HL-60/S4 (cell line): ENCODE results near the gene MPPE1.
"Not testable (repeated sequence)": the region's sequence is repeated elsewhere in the genome, so short reads cannot be mapped to it uniquely, and the experiment has no call there.

Source experiments
- in situ Hi-C: fragments of 300-500 bp; cut with MboI; formaldehyde crosslinking; loops from 2 replicates; pipeline ENCODE4 v1.14.3; 2022; ENCODE audit warnings: low sequenced_read_pairs

The MPPE1 gene

DNA sequence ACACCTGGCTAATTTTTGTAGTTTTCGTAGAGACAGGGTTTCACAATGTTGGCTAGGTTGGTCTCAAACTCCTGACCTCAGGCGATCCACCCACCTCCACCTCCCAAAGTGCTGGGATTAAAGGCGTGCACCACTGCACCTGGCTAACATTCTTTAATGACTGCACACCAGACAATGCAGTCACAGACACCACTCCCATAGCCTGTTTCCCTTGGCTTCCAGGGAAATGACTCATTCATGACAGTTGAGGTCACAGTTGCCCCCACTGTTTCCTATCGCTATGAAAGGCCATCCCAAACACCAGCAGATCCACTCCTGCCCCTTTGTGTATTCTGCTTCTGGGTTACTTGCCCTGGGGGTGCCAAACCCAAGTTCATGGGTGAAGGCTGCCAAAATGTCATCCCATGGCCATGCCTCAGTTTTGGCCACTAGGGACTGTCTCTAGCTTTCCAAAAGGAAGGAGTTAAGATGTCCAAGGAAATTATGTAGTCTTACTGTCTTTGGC is 48.2 kb downstream of the MPPE1 start:
- in situ Hi-C loops: loop anchor here (10.0 kb wide), 1 partner anchor 65 kb away; no protein-coding TSS in a partner anchor

DNA sequence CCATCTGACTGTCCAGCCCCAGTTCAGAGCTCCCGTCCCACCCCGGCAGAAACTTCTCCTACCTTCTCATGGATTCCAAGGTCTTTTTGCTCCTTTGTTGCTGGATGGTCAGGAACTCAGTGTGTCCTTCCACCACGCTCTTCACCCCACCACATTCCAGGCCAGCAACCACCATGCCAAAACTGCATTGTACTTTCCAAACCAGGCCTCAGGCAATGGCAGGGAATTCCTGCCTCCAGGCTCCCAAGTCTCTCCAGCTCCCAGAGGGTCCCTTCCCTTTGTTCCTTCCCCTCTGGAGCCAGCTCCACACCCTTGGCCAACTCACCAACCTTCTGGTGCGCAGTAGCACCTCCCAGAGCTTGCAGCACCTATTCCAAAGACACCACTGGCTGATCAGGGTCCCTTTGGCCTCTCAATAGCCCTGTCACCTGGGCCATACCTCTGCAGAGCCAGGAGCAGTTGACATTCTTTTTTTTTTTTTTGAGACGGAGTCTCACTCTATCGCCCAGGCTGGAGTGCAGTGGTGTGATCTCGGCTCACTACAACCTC is 48.8 kb downstream of the MPPE1 start:
- in situ Hi-C loops: no loop called here

DNA sequence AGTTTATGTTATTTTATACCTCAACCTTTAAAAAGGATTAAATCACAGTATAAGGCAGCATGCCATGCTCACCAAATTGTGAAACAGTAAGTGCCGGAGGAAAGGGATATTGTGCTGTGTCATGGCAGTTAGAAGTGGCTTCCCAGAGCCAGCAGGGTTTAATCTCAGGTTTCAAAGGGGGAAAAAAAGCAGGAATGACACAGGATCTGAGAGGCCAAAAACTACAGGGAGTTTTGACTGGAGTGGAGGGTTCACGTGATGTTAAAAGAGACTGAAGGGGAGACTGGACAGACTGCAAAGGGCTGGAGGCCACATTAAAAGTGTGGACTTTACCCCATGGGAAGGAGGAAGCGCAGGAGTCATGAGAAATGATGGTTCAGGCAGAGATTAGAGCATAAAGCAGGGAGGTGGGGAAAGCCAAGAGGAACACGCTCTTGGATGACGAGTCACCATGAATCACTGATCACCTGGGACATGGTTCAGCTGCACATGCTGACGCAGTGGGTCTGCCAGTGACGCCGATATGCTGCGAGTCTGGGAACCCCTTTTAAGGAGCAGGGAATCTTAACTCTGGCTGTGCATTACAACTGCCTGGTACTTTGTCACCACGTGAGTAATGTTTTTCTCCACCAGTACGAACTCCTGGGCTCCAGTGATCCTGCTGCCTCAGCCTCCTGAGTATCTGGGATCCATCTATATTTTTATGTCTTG is 50.8 kb downstream of the MPPE1 start:
- in situ Hi-C loops: no loop called here

DNA sequence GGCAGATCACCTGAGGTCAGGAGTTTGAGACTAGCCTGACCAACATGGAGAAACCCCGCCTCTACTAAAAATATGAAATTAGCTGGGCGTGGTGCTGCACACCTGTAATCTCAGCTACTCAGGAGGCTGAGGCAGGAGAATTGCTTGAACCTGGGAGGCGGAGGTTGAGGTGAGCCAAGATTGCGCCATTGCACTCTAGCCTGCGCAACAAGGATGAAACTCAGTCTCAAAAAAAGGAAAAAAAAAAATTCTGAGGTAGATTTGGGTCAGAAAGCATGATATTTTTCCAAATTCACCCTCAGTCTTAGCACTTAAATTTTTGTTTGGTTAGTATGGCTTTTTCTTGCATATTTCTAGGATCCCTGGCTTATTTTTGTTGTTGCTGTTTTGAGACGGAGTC is 53.6 kb downstream of the MPPE1 start:
- in situ Hi-C loops: not testable (repeated sequence)

DNA sequence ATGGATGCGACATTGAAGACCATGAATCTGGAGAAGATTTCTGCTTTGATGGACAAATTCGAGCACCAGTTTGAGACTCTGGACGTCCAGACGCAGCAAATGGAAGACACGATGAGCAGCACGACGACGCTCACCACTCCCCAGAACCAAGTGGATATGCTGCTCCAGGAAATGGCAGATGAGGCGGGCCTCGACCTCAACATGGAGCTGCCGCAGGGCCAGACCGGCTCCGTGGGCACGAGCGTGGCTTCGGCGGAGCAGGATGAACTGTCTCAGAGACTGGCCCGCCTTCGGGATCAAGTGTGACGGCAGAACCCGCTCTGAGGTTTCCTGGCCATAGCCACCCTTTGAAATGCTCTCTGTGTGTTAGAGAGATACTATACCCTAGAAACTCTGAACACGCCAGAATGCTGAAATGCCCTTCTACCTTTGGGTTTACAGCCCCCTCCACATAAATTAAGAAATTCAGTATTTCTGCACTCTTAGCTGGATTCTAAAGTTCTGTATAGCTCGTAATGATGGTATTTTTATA is 56.2 kb downstream of the MPPE1 start:
- in situ Hi-C loops: no loop called here

DNA sequence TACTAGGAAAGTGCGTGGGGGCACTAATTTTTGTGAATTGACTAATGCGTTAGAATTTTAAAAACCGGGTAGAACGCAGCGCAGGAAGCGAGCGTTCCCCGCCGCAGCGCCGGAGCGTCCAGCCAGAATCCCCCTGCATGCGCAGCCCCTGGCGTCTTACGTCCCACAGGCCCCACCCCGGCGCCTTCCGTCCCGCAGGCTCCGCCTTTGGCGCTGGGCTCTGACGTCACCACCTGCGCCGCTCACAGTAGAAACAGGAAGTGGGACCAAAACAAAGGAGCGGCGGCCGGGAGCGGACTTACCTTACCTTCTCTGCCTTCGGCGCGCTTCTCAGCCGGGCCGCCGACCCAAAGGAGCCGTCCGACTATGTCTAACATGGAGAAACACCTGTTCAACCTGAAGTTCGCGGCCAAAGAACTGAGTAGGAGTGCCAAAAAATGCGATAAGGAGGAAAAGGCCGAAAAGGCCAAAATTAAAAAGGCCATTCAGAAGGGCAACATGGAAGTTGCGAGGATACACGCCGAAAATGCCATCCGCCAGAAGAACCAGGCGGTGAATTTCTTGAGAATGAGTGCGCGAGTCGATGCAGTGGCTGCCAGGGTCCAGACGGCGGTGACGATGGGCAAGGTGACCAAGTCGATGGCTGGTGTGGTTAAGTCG is 56.8 kb downstream of the MPPE1 start, which contains the start of gene CHMP1B:
Gene CHMP1B, plus strand, starts transcription at position 268 of the 660 bp plus-strand sequence. Its CDS starts 99 bp downstream, at position 367.
- in situ Hi-C loops: no loop called here

DNA sequence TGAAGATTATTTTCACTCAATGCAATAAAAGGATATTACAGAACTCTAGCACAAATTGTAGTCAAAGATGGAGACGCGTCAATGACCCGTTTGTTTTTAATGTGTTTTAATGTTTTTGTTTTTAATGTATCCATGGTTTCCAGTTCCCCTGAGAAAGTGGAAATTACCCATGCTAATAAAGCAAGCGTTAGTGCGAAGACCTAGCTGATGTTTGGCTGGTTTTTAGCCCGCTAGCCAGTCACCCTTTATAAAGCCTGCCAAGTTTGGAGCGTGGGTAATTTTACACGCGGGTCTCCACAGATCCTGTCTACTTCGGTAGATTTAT is 57.3 kb downstream of the MPPE1 start:
- in situ Hi-C loops: no loop called here

DNA sequence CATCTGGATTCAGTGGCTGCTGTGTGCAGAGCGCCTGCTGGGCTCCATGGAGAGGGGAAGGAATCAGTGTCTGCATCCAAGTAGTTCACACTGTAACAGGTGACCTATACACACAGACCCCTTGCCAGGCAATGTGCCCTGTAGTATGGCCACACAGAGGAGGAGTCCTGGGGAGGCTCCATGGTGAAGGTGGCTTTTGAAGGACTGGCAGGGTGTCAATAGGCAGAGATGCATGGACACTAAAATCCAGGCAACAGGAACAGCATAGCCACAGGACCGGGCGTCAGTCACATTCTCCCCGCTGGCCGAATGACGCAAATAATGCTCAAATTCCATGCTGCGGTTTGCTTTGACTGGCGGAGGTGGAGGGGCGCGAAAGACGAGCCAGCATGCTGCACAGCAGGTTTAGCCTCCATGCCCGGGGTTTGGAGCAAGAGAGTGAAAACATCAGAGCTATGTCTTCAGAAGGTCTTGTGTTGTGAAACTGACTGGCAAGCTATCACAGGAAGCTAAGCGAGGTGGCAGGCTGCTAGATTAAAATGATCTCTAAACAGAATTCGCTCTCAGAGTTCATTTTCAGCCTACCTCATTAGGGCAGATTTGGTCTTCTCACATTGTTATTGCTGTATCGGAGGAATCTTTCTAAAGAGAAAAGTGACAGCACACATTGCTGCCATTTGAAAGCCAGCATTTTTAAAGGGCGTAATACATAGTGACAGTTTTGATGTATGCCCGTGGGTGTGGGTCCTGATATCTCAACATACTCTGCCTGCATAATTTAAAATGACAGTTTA is 58.1 kb downstream of the MPPE1 start:
- in situ Hi-C loops: no loop called here

DNA sequence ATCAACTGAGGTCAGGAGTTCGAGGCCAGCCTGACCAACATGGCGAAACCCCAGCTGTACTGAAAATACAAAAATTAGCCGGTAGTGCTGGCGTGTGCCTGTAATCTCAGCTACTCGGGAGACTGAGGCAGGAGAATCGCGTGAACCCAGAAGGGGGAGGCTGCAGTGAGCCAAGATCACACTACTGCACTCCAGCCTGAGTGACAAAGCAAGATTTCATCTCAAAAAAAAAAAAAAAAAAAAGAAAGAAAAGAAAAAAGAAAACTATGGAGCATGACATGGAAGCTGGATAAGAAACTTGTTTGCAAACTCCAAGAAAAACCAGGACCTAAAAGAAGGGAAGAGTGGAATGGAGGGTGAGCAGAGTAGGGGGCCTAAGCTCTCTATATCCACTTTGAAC is 58.8 kb downstream of the MPPE1 start:
- in situ Hi-C loops: no loop called here

DNA sequence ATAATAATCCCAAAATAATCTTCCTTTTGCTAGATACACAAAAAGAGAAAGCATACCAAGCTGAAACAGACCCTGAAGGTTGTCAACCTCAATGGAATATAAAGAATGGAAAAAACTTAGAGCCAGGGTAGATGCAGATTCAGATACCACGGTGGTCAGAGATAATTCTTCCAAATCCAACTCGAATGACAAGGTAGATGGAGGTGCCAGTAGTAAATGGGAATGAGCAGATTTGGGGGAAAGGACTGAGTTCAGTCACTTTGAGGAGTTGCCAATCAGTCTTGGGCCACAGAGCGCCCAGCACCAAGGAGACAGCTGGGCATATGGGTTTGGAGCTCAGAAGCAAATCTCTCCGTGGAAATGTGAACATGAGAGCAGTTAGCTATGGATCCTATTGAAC is 60.3 kb downstream of the MPPE1 start:
- in situ Hi-C loops: no loop called here

DNA sequence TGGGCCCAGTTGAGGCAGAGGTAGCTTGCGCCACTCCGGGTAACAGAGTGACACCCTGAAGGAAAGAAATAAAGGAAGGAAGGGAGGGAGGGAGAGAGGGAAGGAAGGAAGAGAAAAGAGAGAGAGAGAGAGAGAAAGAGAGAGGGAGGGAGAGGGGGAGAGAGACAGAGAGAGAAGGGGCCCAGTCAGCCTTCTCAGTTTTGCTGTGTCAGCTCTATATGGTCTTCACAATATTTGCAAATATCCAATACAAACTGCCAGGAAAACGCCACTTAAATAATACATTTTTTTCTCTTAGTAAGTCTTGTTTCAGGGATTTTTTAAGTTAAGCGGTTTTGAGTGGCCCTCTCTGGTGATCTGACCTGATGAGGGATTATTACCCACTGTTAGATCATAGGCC is 62.5 kb downstream of the MPPE1 start:
- in situ Hi-C loops: no loop called here

DNA sequence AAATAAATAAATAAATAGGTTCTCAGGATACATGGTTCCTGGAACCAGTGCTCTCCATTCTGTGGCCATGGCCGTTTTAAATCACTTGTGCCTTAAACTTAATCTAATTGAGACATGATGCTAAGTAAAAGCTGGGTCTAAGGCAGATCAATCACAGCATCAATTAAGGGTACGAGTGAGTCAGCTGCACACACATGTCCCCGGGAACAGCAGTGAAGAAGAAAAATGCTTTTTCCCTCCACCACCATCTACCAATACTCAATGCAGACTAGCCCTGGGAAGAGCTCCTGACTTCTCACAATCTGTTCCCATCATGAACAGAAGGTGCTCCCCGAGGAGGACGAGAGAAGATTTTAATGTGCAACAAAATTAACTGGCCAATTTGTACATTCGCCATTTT is 63.7 kb downstream of the MPPE1 start:
- in situ Hi-C loops: no loop called here

DNA sequence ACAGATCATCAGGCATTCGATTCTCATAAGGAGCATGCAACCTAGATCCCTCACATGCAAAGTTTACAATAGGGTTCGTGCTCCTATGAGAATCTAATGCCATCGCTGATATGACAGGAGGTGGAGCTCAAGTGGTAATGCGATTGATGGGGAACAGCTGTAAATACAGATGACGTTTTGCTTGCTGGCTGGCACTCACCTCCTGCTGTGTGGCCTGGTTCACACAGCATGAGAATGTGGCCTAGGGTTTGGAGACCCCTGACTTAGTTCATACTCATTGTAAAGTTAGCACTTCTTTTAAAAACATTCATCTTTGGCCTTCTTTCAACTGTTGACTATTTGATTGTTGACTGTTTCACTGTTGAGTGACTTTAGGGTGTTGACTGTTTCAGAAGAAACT is 65.6 kb downstream of the MPPE1 start:
- in situ Hi-C loops: no loop called here

DNA sequence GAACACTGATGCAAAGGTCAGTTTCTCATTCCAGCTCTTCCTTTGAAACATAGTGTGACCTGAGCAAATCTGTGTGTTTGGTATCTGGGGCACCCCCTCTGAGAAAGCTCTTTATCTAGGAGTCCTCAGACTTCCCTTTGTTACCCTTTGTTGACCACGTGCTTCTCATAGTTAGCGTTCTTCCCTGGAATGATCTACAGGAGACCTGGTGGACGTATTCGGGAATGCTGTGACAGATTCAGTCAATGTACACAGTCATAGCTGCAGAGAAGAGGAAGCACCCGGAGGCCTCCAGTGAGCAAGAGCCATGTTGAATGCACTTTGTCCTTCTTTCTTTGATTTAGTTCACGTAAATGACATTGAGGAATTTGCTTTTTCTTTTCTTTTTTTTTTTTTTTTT is 67.6 kb downstream of the MPPE1 start:
- in situ Hi-C loops: no loop called here

DNA sequence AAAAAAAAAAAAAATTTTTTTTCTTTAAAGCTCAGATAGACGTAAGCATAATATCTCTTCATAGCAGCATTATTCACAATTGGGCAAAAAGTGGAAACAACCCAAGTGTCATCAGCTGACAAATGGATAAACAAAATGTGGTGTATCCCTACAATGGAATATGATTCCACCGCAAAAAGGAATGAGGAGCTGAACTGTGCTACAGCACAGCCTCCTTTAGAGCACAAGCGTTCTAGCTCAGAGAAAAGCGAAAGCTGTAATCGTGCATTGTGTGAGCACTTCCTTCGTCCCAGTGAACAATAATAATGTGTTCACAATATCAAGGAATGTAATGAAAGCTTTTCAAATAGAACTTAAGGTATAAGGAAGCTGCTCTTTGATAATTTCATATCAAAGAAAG is 68.6 kb downstream of the MPPE1 start:
- in situ Hi-C loops: no loop called here

DNA sequence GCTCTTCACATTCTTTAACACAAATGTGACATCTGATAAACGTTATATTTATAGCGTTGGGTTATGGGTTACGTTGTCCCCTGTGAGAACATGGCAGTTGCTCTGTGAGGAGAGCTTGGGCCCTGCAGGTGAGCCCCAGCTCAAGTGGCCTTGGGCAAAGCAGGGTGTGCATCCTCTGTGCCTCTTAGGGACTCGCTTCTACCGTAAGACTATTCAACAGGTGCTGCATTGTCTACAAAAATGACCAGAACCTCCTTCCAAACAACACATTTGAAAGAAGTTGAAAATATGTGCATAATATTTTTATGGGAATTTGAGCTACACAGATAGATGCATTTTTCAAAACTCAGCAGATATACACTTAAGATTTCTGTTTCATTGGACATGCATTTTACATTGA is 73.3 kb downstream of the MPPE1 start:
- in situ Hi-C loops: no loop called here
